DOHH2 (cell line): Measurements from ENCODE around the gene PLCB2.

ENCODE experiments used
- H3F3A ChIP-seq: fragments of 200-600 bp; sonication (generic), shearing (Covaris generic); 2 replicates; pipeline ENCODE4 v1.6.0; 2016; ENCODE audit warnings: antibody characterized with exemption, mild to moderate bottlenecking; ENCODE audit not compliant: control insufficient read depth, insufficient read depth
- H3K27ac ChIP-seq: fragments of 200-600 bp; sonication (generic); 2 replicates; pipeline ENCODE4 v1.5.1; 2014; ENCODE audit warnings: low read depth, mild to moderate bottlenecking, low read length, moderate library complexity
- H3K27me3 ChIP-seq: fragments of 200-600 bp; sonication (generic); 2 replicates; pipeline ENCODE4 v1.6.1; 2014; ENCODE audit warnings: mild to moderate bottlenecking, low read length, mixed read lengths; ENCODE audit not compliant: control insufficient read depth
- H3K36me3 ChIP-seq: fragments of 200-600 bp; sonication (generic); 2 replicates; pipeline ENCODE4 v1.6.1; 2014; ENCODE audit warnings: mild to moderate bottlenecking, low read length, moderate library complexity, mixed read lengths; ENCODE audit not compliant: control insufficient read depth
- H3K4me1 ChIP-seq: fragments of 200-600 bp; sonication (generic); 2 replicates; pipeline ENCODE4 v1.6.1; 2014; ENCODE audit warnings: mild to moderate bottlenecking, low read length, mixed read lengths; ENCODE audit not compliant: control insufficient read depth
- H3K4me2 ChIP-seq: fragments of 200-600 bp; sonication (generic); 2 replicates; pipeline ENCODE4 v1.6.0; 2014; ENCODE audit warnings: mild to moderate bottlenecking, low read length, moderate library complexity
- H3K4me3 ChIP-seq: fragments of 200-600 bp; sonication (generic); 2 replicates; pipeline ENCODE4 v1.5.1; 2014; ENCODE audit warnings: mild to moderate bottlenecking, low read length, mixed read lengths
- H3K79me2 ChIP-seq: fragments of 200-600 bp; sonication (generic); 2 replicates; pipeline ENCODE4 v1.6.1; 2014; ENCODE audit warnings: mild to moderate bottlenecking, low read length, mixed read lengths; ENCODE audit not compliant: control insufficient read depth
- H3K9me2 ChIP-seq: fragments of 200-600 bp; sonication (generic); replicated peaks from 2 replicates; pipeline ENCODE4 v1.6.1; 2014; ENCODE audit warnings: mild to moderate bottlenecking, low read length, mixed read lengths; ENCODE audit not compliant: control insufficient read depth
- H3K9me3 ChIP-seq: fragments of 200-600 bp; sonication (generic); 2 replicates; pipeline ENCODE4 v1.6.1; 2014; ENCODE audit warnings: antibody characterized with exemption, low read length, mixed read lengths; ENCODE audit not compliant: control insufficient read depth, insufficient read depth
- H4K20me1 ChIP-seq: fragments of 200-600 bp; sonication (generic); 2 replicates; pipeline ENCODE4 v1.6.0; 2014; ENCODE audit warnings: low read depth, mild to moderate bottlenecking, antibody characterized with exemption, low read length, moderate library complexity; ENCODE audit not compliant: control insufficient read depth, insufficient read depth
- EZH2phosphoT487 ChIP-seq: fragments of 200-600 bp; sonication (generic); IDR thresholded peaks from 2 replicates; pipeline ENCODE4 v1.6.1; 2017; ENCODE audit warnings: borderline replicate concordance, mild to moderate bottlenecking, antibody characterized with exemption, low read length, moderate library complexity, mixed read lengths
- TF ChIP-seq, protein P1 (sequence below): fragments of 200-600 bp; sonication (generic); IDR thresholded peaks from one replicate; pipeline ENCODE4 v1.5.1; 2014; ENCODE audit warnings: antibody characterized with exemption, mild to moderate bottlenecking, low read depth, low read length; ENCODE audit not compliant: poor library complexity, severe bottlenecking

The PLCB2 gene

DNA sequence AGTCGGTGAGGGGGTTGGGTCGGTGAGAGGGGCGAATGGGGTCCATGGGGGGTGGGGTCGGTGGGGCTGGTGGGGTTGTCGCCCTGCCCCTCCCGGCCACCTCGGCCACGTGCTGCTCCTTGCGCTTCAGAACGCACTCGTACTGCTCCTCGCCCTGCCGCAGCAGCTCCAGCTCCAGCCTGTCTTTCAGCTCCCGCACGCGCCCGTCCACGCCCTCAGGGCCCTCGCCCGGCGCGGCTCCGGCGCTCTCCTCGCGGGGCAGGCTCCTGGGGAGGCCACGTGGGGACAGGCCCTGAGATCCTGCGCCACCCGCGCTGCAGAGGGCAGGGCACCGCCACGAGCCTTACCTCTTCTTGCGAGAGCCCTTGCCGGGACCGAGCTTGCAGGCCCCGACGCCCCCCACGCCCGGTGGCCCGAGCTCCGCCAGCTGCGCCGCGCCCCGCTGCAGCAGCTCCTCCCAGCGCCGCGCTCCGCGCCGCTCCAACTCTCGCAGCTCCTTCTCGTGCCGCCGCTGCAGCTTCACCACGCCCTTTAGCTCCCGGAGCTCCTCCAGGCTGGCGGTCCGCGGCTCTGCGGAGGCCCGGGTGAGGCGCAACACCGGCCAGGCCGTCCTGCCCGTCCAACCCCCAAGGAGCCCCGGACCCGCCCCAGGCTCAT is 16.7 kb downstream of the PLCB2 start:
- no peak for TF ChIP-seq EZH2phosphoT487
- TF ChIP-seq, protein P1, sequence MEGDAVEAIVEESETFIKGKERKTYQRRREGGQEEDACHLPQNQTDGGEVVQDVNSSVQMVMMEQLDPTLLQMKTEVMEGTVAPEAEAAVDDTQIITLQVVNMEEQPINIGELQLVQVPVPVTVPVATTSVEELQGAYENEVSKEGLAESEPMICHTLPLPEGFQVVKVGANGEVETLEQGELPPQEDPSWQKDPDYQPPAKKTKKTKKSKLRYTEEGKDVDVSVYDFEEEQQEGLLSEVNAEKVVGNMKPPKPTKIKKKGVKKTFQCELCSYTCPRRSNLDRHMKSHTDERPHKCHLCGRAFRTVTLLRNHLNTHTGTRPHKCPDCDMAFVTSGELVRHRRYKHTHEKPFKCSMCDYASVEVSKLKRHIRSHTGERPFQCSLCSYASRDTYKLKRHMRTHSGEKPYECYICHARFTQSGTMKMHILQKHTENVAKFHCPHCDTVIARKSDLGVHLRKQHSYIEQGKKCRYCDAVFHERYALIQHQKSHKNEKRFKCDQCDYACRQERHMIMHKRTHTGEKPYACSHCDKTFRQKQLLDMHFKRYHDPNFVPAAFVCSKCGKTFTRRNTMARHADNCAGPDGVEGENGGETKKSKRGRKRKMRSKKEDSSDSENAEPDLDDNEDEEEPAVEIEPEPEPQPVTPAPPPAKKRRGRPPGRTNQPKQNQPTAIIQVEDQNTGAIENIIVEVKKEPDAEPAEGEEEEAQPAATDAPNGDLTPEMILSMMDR: no peak
- peaks cover 11% of the 10 kb centered on the region for H3K4me1 ChIP-seq
- no peak overlapping the region for H3K4me3 ChIP-seq
- H4K20me1 ChIP-seq: no peaks in the 10 kb centered on the region
- no peak overlapping the region for H3K4me2 ChIP-seq
- no peaks in the 10 kb centered on the region for H3K27me3 ChIP-seq
- H3K79me2 ChIP-seq: no peaks in the 10 kb centered on the region
- no peaks in the 10 kb centered on the region for H3K36me3 ChIP-seq
- no peaks in the 10 kb centered on the region for H3K9me2 ChIP-seq
- H3K27ac ChIP-seq: no peak overlapping the region
- no peaks in the 10 kb centered on the region for H3K9me3 ChIP-seq
- no peaks in the 10 kb centered on the region for H3F3A ChIP-seq

- Histone ChIP-seq H3K4me3 (no peak overlapping the region), H3K36me3 (no peaks in the 10 kb centered on the region), H3K4me1 (peaks cover 11% of the 10 kb centered on the region), H3K9me3 (no peaks in the 10 kb centered on the region), H3K79me2 (no peaks in the 10 kb centered on the region), H3K27me3 (no peaks in the 10 kb centered on the region), H3F3A (no peaks in the 10 kb centered on the region), H4K20me1 (no peaks in the 10 kb centered on the region), H3K4me2 (no peak overlapping the region), H3K27ac (no peak overlapping the region), H3K9me2 (no peaks in the 10 kb centered on the region)
- TF ChIP-seq, protein P1: no peak
- TF ChIP-seq EZH2phosphoT487: no peak
Observed at GRCh38 chr15:40290545-40290917, 17.2 kb downstream of the PLCB2 start.

DNA sequence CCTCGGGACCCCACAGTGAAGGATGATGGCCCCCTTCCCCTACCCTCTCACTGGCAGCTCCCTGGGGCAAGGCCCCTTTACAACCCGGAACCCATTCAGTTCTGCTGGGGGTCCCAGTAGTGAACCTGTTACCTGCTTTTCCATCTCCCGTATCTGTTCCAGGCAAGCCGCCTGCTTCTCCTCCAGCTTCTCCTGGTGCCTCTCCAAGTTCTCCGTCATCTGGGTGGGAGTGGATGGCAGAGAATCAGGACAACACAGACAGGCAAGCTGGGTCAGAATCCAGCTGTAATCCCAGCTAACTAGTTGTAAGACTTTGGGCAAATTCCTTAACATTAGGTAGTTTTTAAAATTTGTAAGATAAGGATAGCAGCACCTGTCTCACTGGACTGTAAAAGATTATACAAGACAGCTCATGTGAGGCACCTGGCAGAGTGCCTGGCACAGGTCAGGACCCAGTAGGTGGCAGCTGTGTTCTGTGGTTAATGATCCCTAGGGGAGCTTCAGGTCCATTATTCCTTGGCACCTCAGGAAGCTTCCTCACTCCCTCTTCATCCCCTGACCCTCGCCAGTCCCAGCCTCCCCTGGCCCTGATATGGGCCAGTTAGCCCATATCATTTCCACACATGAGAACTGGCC is 18.5 kb downstream of the PLCB2 start:
- H3K79me2 ChIP-seq: no peaks in the 10 kb centered on the region
- 0 out of 2 replicates have a peak, but pooled peaks cover 3% of the 10 kb centered on the region for H3F3A ChIP-seq
- no peak for TF ChIP-seq EZH2phosphoT487
- TF ChIP-seq, protein P1: no peak
- H3K4me3 ChIP-seq: no peak overlapping the region
- no peak overlapping the region for H3K27ac ChIP-seq
- no peaks in the 10 kb centered on the region for H3K36me3 ChIP-seq
- H3K4me2 ChIP-seq: 0 out of 2 replicates have a peak overlapping the region, but pooled peaks have one; percentile 7
- no peaks in the 10 kb centered on the region for H3K9me2 ChIP-seq
- no peaks in the 10 kb centered on the region for H4K20me1 ChIP-seq
- peaks cover under 1% of the 10 kb centered on the region; the same call in 1 of the 2 replicates for H3K27me3 ChIP-seq
- H3K4me1 ChIP-seq: peaks cover 11% of the 10 kb centered on the region
- no peaks in the 10 kb centered on the region for H3K9me3 ChIP-seq
